ENCODE results near the gene DPT. TPM values are rescaled to one million over a fixed set of nuclear protein-coding genes. Genes with fewer than 3 reads are reported as not detected.

The DPT gene
- total RNA-seq, 1 experiment from 2014 or later, result not detected

GRCh38 chr1:168725060-168725459, 3.9 kb downstream of the DPT start:
- Histone ChIP-seq H3K27ac (ENCODE audit: low read depth, low read length) (no peak overlapping the region), H3K4me1 (ENCODE audit: control insufficient read depth in 1 of 2, insufficient read depth in 2 of 2, low read length in 2 of 2) (peaks cover 0 to under 1% of the 10 kb centered on the region in 2 experiments; a peak in 1 of 4 replicates), H2AFZ (ENCODE audit: low read depth, low read length, poor library complexity, severe bottlenecking) (no peak overlapping the region), H3K9me2 (ENCODE audit: insufficient read depth) (no peaks in the 10 kb centered on the region), H3K79me2 (ENCODE audit: insufficient read depth, low read length) (no peaks in the 10 kb centered on the region), H3K9me3 (ENCODE audit: control insufficient read depth in 1 of 2, insufficient read depth in 1 of 2, low read depth in 1 of 2, low read length in 2 of 2) (no peaks in the 10 kb centered on the region), H3K27me3 (ENCODE audit: insufficient read depth, low read length) (no peaks in the 10 kb centered on the region), H3K36me3 (ENCODE audit: control insufficient read depth in 1 of 2, insufficient read depth in 2 of 2, low read length in 2 of 2) (no peaks in the 10 kb centered on the region), H3K4me3 (replicated peaks in 1 of 2; ENCODE audit: low read depth in 1 of 2, low read length in 2 of 2) (no peak overlapping the region), H3K9ac (ENCODE audit: low read length) (no peak overlapping the region), H3K4me2 (ENCODE audit: low read length) (no peak overlapping the region), H4K20me1 (ENCODE audit: insufficient read depth) (no peaks in the 10 kb centered on the region)
- ATAC-seq (no peak), DNase-seq (ENCODE audit: low read depth, low spot score) (no peak)
- POLR2A ChIA-PET, result no interaction called here
- CTCF ChIA-PET, result no interaction called here
- RAD21 ChIA-PET (ENCODE audit: low non-redundant PET in 1 of 2, low total read pairs in 2 of 2, uncharacterized antibody in 2 of 2, unreplicated experiment in 2 of 2), result no interaction called here
- no TSS peak for BruUV-seq (replicated peaks)
- no peak for TF ChIP-seq JUND (IDR thresholded peaks at IDR 0.05)
- TF ChIP-seq SIN3A (IDR thresholded peaks at IDR 0.05; ENCODE audit: low read depth), result no peak
- no peak for TF ChIP-seq ZBTB33 (IDR thresholded peaks at IDR 0.05; ENCODE audit: extremely low read depth, insufficient replicate concordance, low read length)
- no peak for TF ChIP-seq ELF1 (IDR thresholded peaks at IDR 0.05; ENCODE audit: borderline replicate concordance, low read depth)
- no peak for TF ChIP-seq MAX (IDR thresholded peaks at IDR 0.05)
- TF ChIP-seq YY1 (IDR thresholded peaks at IDR 0.05; ENCODE audit: extremely low read depth, insufficient replicate concordance, low read depth, low read length), result no peak
- TF ChIP-seq CBX3 (IDR thresholded peaks at IDR 0.05; ENCODE audit: low read depth), result no peak
- TF ChIP-seq REST (IDR thresholded peaks at IDR 0.05; ENCODE audit: low read depth), result no peak
- TF ChIP-seq ZFX (IDR thresholded peaks at IDR 0.05), result no peak
- no peak for TF ChIP-seq SRF (IDR thresholded peaks at IDR 0.05; ENCODE audit: low read depth)
- no peak for TF ChIP-seq FOSL1 (IDR thresholded peaks at IDR 0.05; ENCODE audit: low read depth)
- no peak for TF ChIP-seq TCF7L2 (IDR thresholded peaks at IDR 0.05; ENCODE audit: borderline replicate concordance, extremely low read depth, insufficient read depth, insufficient read length)
- TF ChIP-seq CTCF (IDR thresholded peaks at IDR 0.05 in 2 of 3, conservative IDR thresholded peaks at IDR 0.05 in 1 of 3; ENCODE audit: borderline replicate concordance in 1 of 3, insufficient read depth in 1 of 3, low read depth in 2 of 3, low read length in 2 of 3), result no peak
- TF ChIP-seq EGR1 (IDR thresholded peaks at IDR 0.05; ENCODE audit: low read depth), result no peak
- no peak for TF ChIP-seq POLR2AphosphoS5 (IDR thresholded peaks at IDR 0.05; ENCODE audit: low read depth, low read length)
- no peak for TF ChIP-seq POLR2A (IDR thresholded peaks at IDR 0.05; ENCODE audit: borderline replicate concordance, extremely low read depth, insufficient read depth, insufficient read length)
- intact Hi-C loops (cut with micrococcal nuclease), result no loop called here

All from HCT116 (cell line).